ENCODE results near the gene QKI.

- TF ChIP-seq EZH2phosphoT487 (IDR thresholded peaks at IDR 0.05; ENCODE audit: borderline replicate concordance, low read length), result no peak
- TF ChIP-seq CTCF (conservative IDR thresholded peaks at IDR 0.05; ENCODE audit: low read depth, low read length), result no peak
- no peak for TF ChIP-seq EZH2 (IDR thresholded peaks at IDR 0.05; ENCODE audit: low read length, unreplicated experiment)
Observed at GRCh38 chr6:163377561-163377960, 37.0 kb upstream of the QKI start.

All from PC-3 (cell line).